ENCODE measurements around the gene RAD9A.
"Not testable (repeated sequence)": the region's sequence is repeated elsewhere in the genome, so short reads cannot be mapped to it uniquely, and the experiment has no call there.

Gene RAD9A

GRCh38 chr11:67410984-67411784 lies 19.4 kb downstream of the RAD9A start:
- no peak for DNase-seq

DNA sequence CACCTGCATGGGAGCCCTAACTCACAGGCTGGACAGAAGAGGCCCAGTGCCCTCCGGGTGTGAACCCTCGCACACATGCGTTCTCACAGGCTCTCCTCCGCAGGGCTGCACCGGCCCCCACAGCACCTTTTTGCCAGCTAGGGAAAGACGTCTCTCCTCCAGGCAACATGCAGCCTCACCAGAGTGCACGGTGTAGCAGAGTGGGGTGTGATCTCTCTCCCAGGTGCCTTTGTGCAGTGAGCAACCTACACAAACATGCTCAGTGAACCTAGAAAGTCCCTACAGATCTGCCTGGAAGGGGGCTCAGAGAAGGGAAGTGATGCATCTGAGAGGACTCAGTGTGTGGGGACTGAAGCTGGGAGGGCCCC lies 20.0 kb downstream of the RAD9A start:
- no peak for DNase-seq

GRCh38 chr11:67412495-67413179 lies 20.9 kb downstream of the RAD9A start:
- DNase-seq = no peak

- no peak for DNase-seq
Observed at GRCh38 chr11:67413266-67413849, 21.6 kb downstream of the RAD9A start.

- no peak for DNase-seq
Observed at GRCh38 chr11:67415501-67416304, 23.9 kb downstream of the RAD9A start, which contains the start of gene CARNS1. CARNS1 (plus strand) TSS chr11:67415678; CDS start chr11:67416200, 522 bp downstream.

DNA sequence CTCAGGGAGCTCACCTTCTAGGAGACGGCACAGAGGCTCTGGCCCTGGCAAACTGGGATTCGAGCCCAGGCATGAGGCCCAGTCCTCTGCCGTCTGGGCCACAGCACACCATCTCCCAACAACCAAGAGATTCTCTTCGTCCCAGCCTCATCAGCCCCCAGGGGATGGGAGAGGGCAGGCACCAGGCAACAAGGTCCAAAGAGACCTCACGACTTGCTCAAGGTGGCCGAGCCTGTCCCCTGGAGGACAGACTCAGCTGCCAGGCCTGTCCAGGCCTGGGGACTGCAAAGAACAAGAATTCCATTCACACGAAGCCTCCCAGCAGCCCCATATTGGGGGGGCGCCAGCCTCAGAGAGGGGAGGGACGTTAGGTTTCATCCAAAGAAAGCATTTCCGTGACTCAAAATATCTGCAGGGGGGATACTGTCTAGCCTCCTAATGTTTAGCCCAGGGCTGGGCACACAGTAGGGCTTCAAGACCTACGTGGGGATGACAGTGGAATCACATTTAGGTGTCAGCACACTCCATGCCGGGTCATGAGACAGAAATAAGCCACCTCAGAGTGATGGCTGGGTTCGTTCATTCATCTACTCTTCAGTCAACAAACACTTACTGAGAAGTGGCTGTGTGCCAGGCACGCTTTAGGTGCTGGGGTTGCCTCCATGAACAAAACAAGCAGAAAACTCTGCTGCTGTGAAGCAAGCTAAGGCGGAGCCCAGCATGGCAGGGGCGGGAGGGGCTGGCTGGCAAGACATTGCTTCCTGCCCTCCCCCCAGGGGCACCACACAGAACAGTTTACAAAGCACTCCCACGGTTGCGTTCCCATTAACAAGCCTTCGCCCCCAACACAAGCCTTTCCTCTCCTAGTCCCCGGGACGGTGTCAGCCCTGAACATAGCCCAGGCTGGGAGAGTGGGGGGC lies 24.9 kb downstream of the RAD9A start:
- DNase-seq = peak; percentile 83 to 89

DNA sequence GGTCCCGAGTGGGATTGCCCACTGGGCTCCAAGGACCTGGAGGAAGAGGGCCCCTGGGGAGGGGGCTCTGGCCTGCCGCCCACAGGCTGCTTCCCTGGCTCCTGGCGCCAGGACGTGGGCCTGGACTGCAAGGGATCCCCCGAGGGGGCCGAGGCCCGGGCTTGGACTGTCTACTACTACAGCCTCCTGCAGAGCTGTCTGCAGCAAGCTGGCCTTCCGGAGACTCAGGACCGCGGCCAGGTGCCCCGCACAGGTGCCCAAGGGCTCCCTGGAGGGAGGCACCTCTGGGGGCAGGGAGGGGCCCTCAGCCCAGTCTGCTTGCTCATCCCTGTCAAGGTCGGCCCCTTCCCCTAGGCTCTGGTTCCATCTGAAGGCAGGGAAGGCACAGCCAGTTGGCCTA lies 25.6 kb downstream of the RAD9A start:
- no peak for DNase-seq

DNA sequence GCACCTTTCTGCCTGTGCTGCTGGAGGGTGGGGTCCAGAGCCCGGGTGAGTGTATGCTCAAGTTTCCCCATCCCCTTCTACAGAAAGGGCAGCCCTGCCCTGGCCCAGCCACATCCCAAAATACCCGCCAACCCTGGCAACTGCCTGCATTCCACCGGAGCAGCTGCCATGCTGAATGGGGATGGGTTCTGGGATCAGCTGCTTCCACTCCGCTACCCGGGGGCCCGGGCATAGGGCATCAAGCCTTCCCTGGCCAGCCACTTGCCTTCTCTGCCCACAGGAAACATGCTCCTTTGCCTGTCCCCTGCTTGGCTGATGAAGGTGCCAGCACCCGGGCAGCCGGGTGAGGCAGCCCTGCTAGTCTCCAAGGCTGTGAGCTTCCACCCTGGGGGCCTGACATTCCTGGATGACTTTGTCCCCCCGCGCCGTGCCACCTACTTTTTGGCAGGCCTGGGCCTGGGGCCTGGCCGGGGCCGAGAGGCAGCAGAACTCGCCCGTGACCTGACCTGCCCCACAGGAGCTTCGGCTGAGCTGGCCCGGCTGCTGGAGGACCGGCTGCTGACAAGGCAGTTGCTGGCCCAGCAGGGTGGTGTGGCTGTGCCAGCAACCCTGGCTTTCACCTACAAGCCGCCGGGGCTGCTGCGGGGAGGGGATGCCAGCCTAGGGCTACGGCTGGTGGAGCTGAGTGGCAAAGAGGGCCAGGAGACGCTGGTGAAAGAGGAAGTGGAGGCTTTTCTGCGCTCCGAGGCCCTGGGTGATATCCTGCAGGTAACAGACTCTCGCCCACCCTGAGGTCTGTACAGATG lies 26.9 kb downstream of the RAD9A start:
- DNase-seq = peak; percentile 52 to 62

- no peak for DNase-seq
Observed at GRCh38 chr11:67419325-67420049, 27.7 kb downstream of the RAD9A start.

DNA sequence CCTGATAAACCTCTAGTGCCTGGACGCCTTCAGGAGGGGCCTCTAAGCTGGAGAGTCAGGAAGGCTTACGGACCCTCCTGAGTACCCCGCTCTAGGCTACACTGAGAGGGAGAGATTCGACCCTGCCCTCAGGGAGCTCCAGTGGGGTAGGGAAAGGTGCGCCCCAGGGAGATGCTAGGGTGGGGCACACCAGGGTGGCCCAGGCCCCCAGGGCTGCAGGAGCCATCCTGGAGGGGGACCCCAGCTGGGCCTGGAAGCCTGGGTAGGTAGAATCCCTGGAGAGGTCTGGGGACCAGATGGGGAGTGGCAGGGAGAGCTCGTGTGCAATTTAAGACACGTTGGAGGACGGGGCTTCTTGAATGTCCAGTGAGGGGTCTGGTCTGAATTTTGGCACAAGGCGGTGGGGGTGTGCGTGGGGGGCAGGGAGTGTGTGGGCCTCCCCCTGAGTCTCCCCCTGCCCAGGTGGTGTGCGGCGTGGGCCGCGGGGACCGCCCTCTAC lies 28.4 kb downstream of the RAD9A start:
- DNase-seq = no peak

GRCh38 chr11:67420646-67421429 lies 29.1 kb downstream of the RAD9A start:
- DNase-seq = peak; percentile 96 to 98

DNA sequence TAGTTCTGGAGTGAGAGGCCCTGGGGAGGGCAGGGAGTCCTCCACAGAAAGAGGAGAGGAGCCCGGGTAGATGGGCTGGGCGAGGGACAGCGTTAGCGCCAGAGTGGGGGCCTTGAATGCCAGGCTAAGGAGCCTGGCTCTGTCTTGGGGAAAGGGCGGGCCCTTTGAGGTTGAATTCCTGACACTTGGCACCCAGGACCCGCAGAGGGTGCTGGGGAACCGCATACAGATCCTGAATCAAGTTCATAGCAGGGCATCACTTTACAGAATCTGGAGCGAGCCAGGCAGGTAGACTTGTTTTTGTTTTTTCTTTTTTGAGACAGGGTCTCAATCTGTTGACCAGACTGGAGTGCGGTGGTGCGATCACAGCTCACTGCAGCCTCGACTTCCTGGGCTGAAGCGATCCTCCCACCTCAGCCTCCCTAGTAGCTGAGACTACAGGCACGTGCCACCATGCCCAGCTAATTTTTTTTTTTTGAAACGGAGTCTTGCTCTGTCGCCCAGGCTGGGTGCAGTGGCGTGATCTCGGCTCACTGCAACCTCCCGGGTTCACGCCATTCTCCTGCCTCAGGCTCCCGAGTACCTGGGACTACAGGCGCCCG lies 29.7 kb downstream of the RAD9A start:
- no peak for DNase-seq

DNA sequence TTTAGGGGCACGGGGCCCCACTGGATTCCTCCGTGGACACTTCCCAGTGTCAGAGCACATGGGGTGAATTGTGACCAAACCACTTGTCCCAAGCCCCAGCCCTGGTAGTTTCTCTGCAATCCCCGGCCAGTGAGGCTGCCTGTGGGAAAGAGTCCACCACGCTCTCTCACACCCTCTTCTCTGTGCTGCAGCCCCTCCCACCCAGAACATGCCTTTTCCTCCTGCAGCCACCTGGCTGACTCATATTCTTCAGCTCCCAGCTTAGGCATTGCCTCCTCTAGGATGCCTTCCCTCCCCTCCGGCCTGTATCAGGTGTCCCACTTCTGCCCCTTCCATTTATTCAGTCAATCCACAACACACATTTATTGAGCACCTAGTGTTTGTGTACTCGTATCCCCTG lies 31.1 kb downstream of the RAD9A start:
- DNase-seq = no peak

GRCh38 chr11:67423466-67423865 lies 31.7 kb downstream of the RAD9A start:
- DNase-seq = no peak

DNA sequence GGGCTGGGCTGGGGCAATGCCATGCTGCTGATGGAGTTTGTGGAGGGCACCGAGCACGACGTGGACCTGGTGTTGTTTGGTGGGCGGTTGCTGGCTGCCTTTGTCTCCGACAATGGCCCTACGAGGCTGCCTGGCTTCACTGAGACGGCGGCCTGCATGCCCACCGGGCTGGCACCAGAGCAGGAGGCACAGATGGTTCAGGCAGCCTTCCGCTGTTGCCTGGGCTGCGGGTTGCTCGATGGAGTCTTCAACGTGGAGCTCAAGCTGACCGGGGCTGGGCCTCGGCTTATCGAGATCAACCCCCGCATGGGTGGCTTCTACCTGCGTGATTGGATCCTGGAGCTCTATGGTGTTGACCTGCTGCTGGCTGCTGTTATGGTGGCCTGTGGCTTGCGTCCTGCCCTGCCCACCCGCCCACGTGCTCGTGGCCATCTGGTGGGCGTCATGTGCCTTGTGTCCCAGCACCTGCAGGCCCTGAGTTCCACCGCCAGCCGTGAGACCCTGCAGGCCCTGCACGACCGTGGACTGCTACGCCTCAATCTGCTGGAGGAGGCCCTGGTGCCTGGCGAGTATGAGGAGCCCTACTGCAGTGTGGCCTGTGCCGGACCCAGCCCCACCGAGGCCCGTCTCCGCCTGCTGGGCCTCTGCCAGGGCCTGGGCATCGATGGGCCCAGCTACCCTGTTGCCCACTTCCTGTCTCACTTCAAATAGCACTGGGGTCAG lies 32.3 kb downstream of the RAD9A start:
- no peak for DNase-seq

- DNase-seq = not testable (repeated sequence)
Observed at GRCh38 chr11:67427364-67427859, 35.6 kb downstream of the RAD9A start.

DNA sequence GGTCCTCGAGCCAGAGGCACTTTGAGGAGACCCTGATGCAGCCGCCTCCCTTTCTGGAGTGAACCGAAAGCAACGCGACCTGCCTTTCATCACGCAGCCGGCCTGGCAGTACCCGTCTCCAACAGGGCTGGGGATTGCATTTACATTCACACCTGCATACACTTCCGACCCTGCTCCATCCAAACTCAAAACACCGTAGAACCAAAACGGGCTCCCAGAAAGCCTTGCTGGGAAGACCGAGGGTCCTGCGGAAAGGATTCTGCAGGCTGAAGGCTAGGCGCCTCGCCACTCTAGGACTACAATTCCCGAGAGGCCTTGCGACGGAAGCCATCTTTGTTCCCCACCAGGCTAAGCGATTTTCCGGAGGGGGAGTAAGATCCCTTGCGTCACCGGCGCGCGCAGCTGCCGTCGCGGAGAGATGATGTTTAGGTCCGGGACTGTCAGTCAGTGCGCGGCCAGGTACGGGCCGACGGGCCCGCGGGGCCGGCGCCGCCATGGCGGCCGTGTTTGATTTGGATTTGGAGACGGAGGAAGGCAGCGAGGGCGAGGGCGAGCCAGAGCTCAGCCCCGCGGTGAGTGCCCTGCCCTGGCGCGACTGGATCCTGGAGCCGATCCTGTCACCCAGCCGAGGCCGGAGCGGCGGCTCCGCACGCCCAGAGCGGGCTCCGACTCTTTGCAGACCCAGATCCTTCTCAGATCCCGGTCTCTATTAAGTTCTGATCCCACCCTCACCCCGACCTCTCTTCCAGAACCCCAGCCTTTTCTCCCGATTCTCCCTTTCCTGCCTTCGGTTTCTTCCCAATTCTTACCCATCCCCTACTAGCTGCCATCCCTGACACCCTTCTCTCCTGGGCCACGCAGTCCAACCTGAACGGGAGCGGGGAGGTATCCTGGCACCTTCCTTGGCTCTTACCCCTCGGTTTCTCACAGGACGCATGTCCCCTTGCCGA lies 36.5 kb downstream of the RAD9A start, which contains the start of gene RPS6KB2:
TSS of gene RPS6KB2 (plus strand) at position 443 of the 950 bp plus-strand sequence. CDS start at position 495, 52 bp downstream.
- peak; percentile 97 to 99 for DNase-seq
